Choroid plexus epithelial cell (primary cell): ENCODE measurements around the gene PPP1R13L.
A peak's percentile ranks its signal among the peaks of the same experiment; 100 is the strongest.
"Not testable (repeated sequence)": the region's sequence is repeated elsewhere in the genome, so short reads cannot be mapped to it uniquely, and the experiment has no call there.

Experiments used
- DNase-seq: peaks from one replicate; pipeline ENCODE4 v3.0.0-alpha.2; 2010; ENCODE audit warnings: low read depth
- H3K4me3 ChIP-seq: 2 replicates; pipeline ENCODE4 v1.5.1; 2011; ENCODE audit warnings: low read depth, mild to moderate bottlenecking, control low read depth, low read length, moderate library complexity
- TF ChIP-seq, protein P1 (sequence below): conservative IDR thresholded peaks from 2 replicates; pipeline ENCODE4 v1.5.1; 2011; ENCODE audit warnings: low read depth, mild to moderate bottlenecking, control low read depth, inconsistent platforms, low read length, moderate library complexity

The PPP1R13L gene

DNA sequence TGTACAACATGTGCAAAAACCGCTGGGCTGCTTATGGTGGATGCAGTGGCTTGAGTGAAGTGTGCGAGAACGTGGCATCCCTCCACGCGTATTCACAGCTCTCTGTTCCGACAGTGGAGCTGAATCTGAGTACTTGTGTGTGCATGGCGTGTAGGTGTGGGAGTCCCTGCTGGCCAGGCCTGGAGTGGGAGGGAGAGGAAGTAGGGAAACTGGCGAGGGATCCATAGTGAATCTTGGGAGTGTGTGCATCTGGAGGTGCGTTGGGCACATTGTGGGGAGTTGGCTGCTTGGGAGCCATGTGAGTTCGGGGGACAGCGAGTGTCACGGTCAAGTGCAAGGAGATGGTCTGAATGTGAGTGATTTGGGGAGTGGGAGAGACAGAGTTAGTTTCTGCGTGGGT is 62.0 kb downstream of the PPP1R13L start:
- TF ChIP-seq, protein P1, sequence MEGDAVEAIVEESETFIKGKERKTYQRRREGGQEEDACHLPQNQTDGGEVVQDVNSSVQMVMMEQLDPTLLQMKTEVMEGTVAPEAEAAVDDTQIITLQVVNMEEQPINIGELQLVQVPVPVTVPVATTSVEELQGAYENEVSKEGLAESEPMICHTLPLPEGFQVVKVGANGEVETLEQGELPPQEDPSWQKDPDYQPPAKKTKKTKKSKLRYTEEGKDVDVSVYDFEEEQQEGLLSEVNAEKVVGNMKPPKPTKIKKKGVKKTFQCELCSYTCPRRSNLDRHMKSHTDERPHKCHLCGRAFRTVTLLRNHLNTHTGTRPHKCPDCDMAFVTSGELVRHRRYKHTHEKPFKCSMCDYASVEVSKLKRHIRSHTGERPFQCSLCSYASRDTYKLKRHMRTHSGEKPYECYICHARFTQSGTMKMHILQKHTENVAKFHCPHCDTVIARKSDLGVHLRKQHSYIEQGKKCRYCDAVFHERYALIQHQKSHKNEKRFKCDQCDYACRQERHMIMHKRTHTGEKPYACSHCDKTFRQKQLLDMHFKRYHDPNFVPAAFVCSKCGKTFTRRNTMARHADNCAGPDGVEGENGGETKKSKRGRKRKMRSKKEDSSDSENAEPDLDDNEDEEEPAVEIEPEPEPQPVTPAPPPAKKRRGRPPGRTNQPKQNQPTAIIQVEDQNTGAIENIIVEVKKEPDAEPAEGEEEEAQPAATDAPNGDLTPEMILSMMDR, result no peak
- no peak for DNase-seq
- H3K4me3 ChIP-seq, result no peak overlapping the region

DNA sequence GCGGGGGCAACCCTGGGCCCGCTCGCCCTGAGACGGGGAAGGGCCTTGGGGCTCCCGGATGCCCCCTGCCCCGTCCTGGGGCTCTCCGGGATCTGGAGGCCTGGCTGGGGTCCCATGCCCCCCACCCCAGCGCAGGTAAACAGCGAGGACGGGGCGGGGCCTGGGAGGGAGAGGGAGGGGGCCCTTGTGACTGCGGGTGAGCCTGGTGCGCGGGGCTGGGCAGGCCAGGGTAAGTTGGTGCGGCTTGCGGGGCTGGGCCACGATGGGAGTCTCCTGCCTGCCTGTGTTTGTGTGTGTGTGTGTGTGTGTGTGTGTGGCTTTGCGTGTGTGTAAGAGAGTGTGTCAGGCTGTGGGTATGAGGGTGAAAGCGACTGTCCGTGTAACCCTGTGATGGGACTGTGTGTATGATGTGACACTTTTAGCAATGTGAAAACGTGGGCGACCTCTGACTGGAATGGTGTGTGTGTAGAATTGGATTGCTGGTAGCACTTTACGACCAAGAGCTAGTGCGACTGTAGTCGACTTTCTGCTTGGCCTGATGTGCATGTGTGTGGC is 63.9 kb downstream of the PPP1R13L start:
- TF ChIP-seq, protein P1, result no peak
- DNase-seq, result peak; percentile 13
- no peak overlapping the region for H3K4me3 ChIP-seq

DNA sequence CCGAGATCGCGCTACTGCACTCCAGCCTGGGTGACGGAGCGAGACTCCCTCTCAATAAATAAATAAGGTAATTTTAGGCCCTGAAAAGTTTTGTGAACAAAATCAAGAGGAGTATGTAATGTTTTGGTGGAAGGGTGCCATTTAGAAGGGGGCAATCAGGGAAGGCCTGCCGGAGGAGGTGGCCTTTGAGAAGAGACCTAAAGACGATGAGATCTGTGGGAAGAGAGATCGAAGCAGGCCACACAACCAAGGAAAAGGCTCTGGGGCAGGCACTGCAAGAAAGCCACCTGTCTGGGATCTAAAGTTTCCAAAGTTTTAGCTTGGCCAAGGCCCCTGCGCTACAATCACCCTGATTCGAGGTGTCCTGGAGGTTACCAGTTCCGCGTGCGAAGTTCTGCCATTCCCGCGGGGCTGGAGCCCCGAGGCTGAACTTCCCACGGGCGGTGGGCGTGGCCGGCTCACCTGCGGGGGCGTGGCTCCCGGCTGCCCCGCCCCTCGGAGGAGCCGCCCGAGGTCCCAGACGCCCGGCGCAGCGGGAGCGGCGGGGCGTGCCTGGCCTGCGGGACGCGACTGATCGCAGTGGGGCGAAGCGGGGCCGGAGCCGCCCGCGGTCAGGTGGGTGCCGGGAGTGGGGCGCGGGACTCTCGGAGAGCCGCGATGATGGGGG is 64.5 kb downstream of the PPP1R13L start, which contains the start of gene KLC3:
Gene KLC3, plus strand, starts transcription at position 519 of the 667 bp plus-strand sequence. CDS start 4,792 bp downstream, outside the sequence.
- no peak within 1 kb of the TSS for H3K4me3 ChIP-seq
- DNase-seq, result no peak
- TF ChIP-seq, protein P1, result no peak

DNA sequence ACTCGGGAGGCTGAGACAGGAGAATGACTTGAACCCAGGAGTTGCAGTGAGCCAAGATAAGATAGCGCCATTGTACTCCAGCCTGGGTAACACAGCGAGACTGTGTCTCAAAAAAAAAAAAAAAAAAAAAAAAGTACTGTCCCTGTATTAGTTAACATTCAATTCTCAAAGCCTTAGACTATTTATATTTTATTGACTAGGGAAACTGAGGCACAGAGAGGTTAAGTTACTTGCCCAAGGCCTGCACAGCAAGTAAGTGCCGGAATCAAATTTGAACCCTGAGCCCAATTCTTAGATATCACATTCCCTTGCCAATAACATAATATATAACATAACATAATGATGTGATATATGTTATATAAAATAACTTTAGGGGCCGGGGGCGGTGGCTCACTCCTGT is 65.2 kb downstream of the PPP1R13L start:
- H3K4me3 ChIP-seq, result no peak overlapping the region
- TF ChIP-seq, protein P1, result no peak
- no peak for DNase-seq

DNA sequence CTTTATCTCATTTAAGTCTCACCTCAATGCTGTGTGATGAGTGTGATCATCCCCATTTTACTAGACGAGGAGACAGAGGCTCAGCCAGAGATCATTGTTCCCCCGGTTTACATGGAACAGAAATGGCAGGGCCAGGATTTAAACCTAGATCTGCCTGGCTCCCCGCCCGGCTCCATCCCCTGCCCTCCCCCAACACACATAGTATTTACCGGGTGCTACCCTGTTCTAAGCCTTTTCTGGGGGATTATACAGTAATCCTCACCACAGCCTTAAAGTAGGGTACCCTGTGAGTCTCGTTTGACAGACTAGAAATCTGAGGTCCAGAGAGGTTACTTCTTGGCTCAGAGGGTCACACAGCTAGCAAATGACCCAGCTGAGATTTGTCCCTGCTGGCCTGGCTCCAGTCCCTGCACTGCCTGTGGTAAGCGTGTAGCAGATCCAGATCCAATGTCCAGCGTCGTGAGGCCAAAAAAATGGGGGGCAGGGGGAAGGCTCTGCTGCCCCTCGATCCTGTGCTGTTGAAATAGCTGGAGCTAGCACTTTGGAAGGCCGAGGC is 68.1 kb downstream of the PPP1R13L start:
- no peak overlapping the region for H3K4me3 ChIP-seq
- TF ChIP-seq, protein P1, result no peak
- no peak for DNase-seq

DNA sequence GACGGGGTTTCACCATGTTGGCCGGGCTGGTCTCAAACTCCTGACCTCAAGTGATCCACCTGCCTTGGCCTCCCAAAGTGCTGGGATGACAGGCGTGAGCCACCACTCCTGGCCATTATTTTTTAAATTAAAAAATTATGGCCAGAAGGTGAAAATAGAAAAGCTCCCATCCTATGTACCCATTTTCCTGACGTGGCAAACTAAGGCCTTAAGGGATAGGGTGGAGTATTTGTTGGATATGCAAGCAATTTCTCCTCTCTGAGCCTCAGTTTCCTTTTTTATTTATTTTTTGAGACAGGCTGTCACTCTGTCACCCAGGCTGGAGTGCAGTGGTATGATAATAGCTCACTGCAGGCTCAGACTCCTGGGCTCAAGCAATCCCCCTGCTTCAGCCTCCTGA is 70.0 kb downstream of the PPP1R13L start:
- not testable (repeated sequence) for H3K4me3 ChIP-seq, DNase-seq

DNA sequence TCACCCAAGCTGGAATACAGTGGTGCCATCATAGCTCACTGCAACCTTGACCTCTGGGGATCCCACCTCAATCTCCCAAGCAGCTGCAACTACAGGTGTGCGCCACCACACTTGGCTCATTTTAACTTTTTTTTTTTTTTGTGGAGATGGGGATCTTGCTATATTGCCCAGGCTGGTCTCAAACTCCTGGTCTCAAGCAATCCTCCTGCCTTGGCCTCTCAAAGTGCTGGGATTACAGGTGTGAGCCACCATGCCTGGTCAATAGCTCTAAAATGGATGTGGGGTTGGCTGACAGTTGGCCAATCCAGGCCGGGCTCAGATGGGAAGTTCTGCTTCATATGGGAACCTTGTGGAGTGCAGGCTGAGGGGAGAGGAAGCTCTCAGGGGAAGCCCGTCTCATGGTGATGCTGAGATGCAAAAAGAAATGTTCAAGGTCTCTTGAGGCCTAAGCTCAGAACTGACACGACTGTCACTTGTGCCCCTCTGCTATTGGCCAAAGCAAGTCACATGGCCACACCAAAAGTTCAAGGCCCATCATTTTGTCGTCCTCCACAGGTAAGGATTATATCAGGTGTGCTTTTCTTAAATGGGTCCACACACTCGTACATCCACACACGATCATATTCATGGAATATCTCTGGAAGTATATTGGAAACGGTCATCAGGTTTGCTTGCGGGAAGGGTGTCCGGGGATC is 71.1 kb downstream of the PPP1R13L start:
- TF ChIP-seq, protein P1, result no peak
- no peak overlapping the region for H3K4me3 ChIP-seq
- no peak for DNase-seq
